ENCODE measurements around the gene ST8SIA3.

The ST8SIA3 gene, protein sequence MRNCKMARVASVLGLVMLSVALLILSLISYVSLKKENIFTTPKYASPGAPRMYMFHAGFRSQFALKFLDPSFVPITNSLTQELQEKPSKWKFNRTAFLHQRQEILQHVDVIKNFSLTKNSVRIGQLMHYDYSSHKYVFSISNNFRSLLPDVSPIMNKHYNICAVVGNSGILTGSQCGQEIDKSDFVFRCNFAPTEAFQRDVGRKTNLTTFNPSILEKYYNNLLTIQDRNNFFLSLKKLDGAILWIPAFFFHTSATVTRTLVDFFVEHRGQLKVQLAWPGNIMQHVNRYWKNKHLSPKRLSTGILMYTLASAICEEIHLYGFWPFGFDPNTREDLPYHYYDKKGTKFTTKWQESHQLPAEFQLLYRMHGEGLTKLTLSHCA

DNA sequence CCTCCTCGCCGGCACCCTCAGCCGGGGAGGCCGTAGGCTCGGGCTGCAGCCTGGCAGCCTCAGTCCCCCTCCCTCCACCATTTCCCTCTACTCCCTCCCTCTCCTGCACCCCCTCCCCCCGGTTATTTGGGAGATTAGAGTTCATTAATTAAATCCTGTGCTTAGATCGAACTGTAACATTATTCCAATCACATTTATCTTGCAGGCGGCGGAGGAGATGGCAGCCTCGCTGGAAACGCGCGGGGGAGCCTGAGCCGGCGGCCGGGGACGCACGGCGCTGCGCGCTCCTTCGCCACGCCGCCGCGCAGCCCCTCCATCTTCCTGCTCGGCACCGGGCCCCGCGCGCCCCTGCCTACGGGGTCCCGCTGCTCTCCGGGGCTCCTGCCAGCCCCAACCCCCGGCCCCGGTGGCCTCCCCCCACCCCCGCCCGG lies at the start of gene ST8SIA3:
Gene ST8SIA3, plus strand, starts transcription at position 287 of the 431 bp plus-strand sequence. CDS start 290 bp downstream, outside the sequence.
- peaks cover 6% of the 10 kb centered on the region for H3K9me3 Mint-ChIP-seq
- no peak within 1 kb of the TSS for H3K27ac Mint-ChIP-seq
- no peaks in the 10 kb centered on the region for H3K36me3 Mint-ChIP-seq (ENCODE audit: low read depth)
- H3K4me3 Mint-ChIP-seq: no peak within 1 kb of the TSS
- DNase-seq: no peak
- H3K27me3 Mint-ChIP-seq: peaks cover 74% of the 10 kb centered on the region
- peaks cover 1% of the 10 kb centered on the region for H3K4me1 Mint-ChIP-seq (ENCODE audit: low read depth)

DNA sequence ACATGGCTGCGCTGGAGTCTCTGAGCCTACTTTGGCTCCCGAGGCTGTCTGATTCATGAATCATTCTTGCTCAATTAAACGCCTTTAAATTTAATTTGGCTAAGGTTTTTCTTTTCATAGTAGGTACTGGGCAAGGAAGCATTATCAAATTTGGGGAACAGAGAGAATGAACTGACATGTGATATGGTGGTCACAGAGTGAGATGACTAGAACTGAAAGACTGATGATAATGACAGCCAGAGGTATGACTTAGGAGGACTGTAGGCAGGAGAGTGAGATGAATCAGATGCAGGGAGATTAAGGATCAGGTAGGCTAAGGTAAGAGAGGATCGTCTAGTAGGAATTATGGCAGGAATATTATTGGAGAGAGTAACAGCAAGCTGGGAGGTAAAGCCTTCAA lies 40.9 kb upstream of the ST8SIA3 start:
- Mint-ChIP-seq H3K36me3 (ENCODE audit: low read depth) (no peaks in the 10 kb centered on the region), H3K4me3 (no peak overlapping the region), H3K27me3 (peaks cover 2% of the 10 kb centered on the region), H3K4me1 (ENCODE audit: low read depth) (no peaks in the 10 kb centered on the region), H3K9me3 (no peaks in the 10 kb centered on the region), H3K27ac (no peak overlapping the region)
- no peak for DNase-seq

DNA sequence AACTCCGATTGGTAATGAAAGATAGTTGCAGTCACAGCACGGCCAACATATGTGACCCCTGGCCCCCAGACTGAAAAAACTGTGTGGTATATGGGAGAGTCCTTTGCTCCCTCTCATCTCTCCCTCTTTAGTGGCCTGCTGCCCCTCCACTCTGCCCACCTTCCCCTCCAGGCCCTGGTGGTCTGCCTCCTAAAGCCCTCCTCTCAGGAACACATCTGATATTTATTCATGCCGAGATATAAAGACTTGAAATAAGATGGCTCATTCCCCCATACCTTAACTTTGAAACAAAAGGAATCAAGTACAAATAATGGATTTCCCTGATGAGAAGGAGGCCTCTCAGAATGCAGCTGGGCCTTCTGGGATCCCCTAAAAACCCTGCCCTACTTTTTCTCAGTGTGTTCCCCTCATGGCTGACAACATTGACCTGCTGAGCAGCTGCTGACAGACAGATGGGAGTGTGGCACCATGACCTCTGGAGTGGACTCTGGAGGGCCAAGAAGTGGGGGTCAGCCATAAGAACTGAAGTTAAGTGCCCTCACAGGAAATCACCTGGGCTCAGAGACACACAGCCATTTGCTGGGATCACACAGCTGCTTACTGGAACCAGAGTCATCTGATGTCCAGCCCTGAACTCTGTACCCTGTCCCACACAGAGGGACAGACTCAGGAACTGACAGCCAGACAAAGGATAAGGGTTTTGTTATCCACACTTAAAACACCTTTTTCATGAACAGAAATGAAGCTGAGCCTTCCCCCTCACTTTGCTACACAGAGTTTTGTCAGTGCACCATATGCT lies 39.8 kb upstream of the ST8SIA3 start:
- no peaks in the 10 kb centered on the region for H3K36me3 Mint-ChIP-seq (ENCODE audit: low read depth)
- no peaks in the 10 kb centered on the region for H3K4me1 Mint-ChIP-seq (ENCODE audit: low read depth)
- no peak overlapping the region for H3K27ac Mint-ChIP-seq
- DNase-seq: no peak
- H3K9me3 Mint-ChIP-seq: no peaks in the 10 kb centered on the region
- no peak overlapping the region for H3K4me3 Mint-ChIP-seq
- no peaks in the 10 kb centered on the region for H3K27me3 Mint-ChIP-seq

DNA sequence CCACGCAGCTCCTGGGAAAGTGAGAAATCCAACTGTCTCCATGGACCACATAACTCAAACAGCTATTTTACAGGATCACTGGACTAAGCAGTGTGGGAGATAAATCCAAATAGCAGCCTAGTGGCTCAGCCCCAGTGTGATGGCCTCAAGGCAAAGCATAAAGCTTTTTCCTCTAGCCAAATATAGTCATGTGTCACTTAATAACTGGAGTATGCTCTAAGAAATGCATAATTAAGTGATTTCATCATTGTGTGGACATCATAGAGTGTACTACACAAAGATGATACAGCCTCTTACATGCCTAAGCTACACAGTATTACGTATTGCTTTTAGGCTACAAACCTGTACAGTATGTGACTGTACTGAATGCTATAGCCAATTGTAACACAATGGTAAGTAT lies 31.8 kb upstream of the ST8SIA3 start:
- H3K36me3 Mint-ChIP-seq (ENCODE audit: low read depth): no peaks in the 10 kb centered on the region
- no peaks in the 10 kb centered on the region for H3K4me1 Mint-ChIP-seq (ENCODE audit: low read depth)
- peaks cover 9% of the 10 kb centered on the region for H3K27me3 Mint-ChIP-seq
- H3K9me3 Mint-ChIP-seq: no peaks in the 10 kb centered on the region
- no peak overlapping the region for H3K27ac Mint-ChIP-seq
- no peak overlapping the region for H3K4me3 Mint-ChIP-seq
- DNase-seq: no peak

DNA sequence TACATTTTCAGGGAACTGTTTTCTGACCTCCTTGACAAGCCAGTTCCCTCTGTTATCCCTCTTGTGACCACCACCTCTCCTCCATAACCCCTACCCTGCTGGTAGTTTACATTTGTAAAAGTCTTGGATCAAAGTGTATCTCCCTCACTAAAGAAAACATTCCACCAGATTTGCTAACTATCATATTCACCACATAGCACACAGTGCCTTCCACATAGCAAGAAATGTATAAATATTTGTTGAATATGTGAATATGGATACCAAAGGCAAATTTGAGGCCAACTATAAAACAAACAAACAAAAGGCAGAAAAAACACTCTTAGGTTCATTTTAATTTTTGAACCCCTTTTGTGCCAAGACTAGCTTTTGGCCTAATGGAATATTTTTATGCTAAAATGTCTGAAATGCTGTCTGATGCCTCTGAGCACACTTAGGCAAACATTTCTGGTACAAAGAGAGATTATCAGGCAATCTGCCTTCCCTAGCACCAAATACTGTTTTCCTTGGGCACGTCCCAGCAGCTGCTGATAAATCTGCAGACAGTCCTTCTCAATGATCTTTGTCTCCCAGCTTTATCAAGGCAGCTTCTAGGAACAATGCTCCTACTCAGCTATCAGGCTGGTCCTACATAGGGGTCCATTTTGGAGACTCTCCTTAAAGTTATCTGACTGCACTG lies 26.7 kb upstream of the ST8SIA3 start:
- Mint-ChIP-seq H3K9me3 (no peaks in the 10 kb centered on the region), H3K27ac (no peak overlapping the region), H3K36me3 (ENCODE audit: low read depth) (no peaks in the 10 kb centered on the region), H3K27me3 (peaks cover 11% of the 10 kb centered on the region), H3K4me1 (ENCODE audit: low read depth) (no peaks in the 10 kb centered on the region), H3K4me3 (no peak overlapping the region)
- DNase-seq: no peak

DNA sequence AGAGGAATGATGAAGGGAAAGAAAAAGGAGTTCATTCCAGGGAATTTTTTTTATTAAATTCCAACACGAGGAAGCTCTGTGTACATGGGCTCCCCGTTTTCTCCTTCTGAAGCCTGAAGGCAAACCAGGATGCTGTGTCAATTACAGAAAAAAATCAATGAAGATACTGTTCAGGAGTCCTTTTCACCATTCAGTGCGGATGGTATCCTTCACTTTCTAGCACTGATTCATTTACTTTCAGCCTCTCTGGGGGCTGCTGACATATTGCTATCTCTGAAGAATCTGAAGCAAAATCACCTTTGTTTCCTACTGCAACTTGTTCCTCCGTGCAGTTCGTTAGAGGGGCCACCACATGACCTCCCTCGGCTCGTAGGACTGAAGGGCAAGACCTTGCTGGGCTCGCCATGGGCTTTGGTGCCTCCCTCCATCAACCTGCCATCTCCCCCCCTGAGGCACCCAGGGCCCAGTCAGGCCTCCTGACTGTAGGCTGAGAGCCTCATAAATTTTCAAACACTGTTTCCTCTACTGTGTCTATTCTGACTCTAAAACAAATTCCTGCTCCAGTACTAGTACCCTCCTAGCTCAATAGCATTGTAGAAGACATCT lies 25.5 kb upstream of the ST8SIA3 start:
- Mint-ChIP-seq H3K9me3 (no peaks in the 10 kb centered on the region), H3K36me3 (ENCODE audit: low read depth) (no peaks in the 10 kb centered on the region), H3K27ac (no peak overlapping the region), H3K27me3 (peaks cover 11% of the 10 kb centered on the region), H3K4me3 (no peak overlapping the region), H3K4me1 (ENCODE audit: low read depth) (no peaks in the 10 kb centered on the region)
- no peak for DNase-seq

DNA sequence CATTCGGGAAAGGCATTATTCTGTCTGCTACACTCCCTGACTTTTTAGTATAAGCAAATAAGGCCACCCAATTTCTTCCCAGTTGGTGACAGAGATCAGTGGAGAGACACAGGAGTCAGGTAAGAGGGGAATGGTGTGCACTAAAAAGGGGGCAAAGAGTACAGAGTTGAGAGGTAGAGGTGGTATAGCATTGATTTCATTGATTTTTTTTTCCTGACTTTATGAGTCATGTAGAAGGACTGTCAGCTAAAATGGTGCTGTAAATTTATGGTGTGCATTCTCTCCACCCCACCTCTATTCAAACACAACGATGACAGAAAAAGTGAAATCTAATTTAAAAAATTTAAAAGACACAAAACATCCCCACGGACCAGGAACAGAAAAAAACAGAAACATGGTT lies 23.7 kb upstream of the ST8SIA3 start:
- no peak for DNase-seq
- Mint-ChIP-seq H3K4me3 (no peak overlapping the region), H3K4me1 (ENCODE audit: low read depth) (no peaks in the 10 kb centered on the region), H3K27ac (no peak overlapping the region), H3K9me3 (no peaks in the 10 kb centered on the region), H3K27me3 (peaks cover 4% of the 10 kb centered on the region), H3K36me3 (ENCODE audit: low read depth) (no peaks in the 10 kb centered on the region)

DNA sequence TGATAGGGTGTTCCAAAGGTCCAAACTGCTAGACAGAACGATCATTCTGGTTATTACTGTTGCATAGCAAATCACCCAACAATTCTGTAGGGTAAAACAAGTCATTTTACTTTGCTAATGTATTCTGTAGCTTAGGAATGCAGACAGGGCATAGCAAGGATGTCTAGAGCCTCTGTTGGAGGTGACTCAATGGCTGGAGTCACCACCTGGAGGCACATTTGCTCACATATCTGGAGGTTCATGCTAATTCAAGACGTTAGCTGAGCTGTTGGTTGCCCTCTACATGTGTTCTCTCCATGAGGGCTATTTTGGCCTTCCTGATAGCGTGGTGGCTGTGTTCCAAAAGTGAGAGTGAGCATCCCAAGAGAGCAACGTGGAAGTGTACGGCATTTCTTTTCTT lies 22.5 kb upstream of the ST8SIA3 start:
- Mint-ChIP-seq H3K4me1 (ENCODE audit: low read depth) (no peaks in the 10 kb centered on the region), H3K4me3 (no peak overlapping the region), H3K27me3 (peaks cover 4% of the 10 kb centered on the region), H3K9me3 (no peaks in the 10 kb centered on the region), H3K27ac (no peak overlapping the region), H3K36me3 (ENCODE audit: low read depth) (no peaks in the 10 kb centered on the region)
- DNase-seq: no peak

DNA sequence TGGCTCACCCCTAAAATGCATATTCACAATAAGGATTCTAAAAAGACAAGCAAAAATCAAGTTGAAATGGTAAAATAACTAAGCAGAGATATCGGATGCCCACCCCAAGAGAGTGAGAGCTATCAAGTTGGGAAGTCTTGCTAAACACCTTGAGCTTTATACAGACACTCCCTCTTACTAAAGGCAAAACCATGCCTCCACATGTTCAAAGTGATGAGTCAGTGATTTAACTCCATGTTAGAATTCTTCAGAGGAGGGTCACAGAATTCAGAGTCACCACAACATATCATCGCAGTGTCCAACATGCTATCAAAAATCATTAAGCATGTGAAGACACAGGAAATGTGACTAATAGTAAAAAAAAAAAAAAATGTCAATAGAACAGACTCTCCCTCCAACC lies 20.6 kb upstream of the ST8SIA3 start:
- DNase-seq: no peak
- Mint-ChIP-seq H3K4me3 (no peak overlapping the region), H3K36me3 (ENCODE audit: low read depth) (no peaks in the 10 kb centered on the region), H3K27me3 (peaks cover 6% of the 10 kb centered on the region), H3K9me3 (no peaks in the 10 kb centered on the region), H3K27ac (no peak overlapping the region), H3K4me1 (ENCODE audit: low read depth) (no peaks in the 10 kb centered on the region)

DNA sequence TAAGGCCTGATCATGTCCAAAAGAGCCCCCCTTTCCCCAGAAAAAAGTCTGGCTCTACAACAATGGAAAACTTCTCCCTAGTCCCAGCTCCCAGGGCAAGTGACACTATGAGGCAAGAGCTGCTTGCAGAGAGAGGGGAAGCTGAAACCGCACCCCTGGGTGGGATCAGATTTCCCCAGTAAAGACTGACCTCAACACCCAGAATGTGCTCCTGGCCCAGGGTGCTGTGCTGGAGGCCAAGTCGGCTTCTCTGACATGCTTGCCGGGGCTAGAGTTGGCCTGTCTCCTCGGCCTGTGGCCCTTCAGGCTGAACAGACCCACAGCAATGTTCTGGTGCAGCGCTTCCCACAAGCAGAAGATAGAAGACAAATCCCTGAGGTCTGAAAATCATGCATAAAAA lies 18.4 kb upstream of the ST8SIA3 start:
- Mint-ChIP-seq H3K27me3 (peaks cover 12% of the 10 kb centered on the region), H3K9me3 (no peaks in the 10 kb centered on the region), H3K36me3 (ENCODE audit: low read depth) (no peaks in the 10 kb centered on the region), H3K4me3 (no peak overlapping the region), H3K27ac (no peak overlapping the region), H3K4me1 (ENCODE audit: low read depth) (no peaks in the 10 kb centered on the region)
- no peak for DNase-seq

DNA sequence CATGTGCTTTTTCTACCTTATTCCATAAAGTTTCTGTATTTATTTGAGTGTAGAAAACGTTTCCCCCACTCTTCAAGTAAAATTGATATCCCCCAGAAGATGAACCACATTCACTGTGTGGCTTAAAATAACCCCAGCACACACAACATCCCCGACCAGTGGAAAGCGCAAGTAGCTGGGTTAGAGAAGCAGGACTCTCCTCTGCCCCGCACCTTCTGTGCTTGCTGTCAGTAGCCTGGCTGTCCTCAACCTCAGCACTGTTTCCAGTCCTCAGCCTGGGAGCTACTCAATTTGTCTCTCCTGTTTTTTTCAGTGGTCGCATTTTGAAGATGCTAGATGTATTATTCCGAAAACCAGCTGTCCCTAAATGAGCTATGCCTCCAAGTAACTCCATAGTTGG lies 18.0 kb upstream of the ST8SIA3 start:
- no peaks in the 10 kb centered on the region for H3K4me1 Mint-ChIP-seq (ENCODE audit: low read depth)
- H3K9me3 Mint-ChIP-seq: no peaks in the 10 kb centered on the region
- H3K27me3 Mint-ChIP-seq: peaks cover 12% of the 10 kb centered on the region
- no peak overlapping the region for H3K4me3 Mint-ChIP-seq
- H3K36me3 Mint-ChIP-seq (ENCODE audit: low read depth): no peaks in the 10 kb centered on the region
- no peak overlapping the region for H3K27ac Mint-ChIP-seq
- DNase-seq: no peak

DNA sequence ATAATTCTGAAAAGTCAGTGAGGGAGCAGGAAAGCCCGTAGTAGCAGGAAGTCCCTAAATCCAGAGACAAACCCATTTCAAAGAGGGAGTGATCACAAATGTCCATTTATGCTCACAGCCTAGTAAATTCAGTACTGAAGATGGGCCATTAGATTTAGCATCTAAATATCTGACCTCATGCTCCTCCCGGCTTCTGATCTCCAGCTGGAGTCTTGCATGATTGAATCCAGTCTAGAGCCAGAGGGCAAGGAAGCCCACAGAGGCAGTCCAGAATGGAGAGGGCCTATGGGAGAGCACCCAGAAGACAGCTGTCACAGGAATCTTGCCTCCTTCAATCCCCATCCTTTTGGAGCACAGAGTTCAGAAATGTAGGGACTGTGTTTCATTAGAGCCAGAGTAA lies 16.0 kb upstream of the ST8SIA3 start:
- H3K27me3 Mint-ChIP-seq: peaks cover 16% of the 10 kb centered on the region
- H3K36me3 Mint-ChIP-seq (ENCODE audit: low read depth): no peaks in the 10 kb centered on the region
- no peak for DNase-seq
- no peaks in the 10 kb centered on the region for H3K9me3 Mint-ChIP-seq
- no peak overlapping the region for H3K27ac Mint-ChIP-seq
- H3K4me1 Mint-ChIP-seq (ENCODE audit: low read depth): no peaks in the 10 kb centered on the region
- H3K4me3 Mint-ChIP-seq: no peak overlapping the region

DNA sequence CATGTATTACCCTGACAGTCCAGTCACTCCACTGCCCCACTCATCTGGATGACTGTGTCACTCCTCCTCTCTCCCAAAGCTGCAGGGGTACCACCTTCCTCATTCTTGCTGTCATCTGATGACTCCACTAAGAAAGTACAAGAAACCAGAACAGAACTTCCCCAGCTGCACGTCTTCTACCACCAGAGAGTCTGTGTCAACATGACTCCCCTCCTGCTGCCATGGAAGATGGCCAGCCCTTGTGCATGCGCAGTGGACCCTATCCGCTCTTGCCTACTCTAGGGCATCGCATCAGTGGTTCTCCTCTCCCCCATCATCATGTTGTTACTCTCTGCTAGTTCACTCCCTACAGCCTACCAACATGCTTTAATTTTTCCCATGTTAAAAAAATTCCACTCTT lies 14.5 kb upstream of the ST8SIA3 start:
- no peak overlapping the region for H3K27ac Mint-ChIP-seq

DNA sequence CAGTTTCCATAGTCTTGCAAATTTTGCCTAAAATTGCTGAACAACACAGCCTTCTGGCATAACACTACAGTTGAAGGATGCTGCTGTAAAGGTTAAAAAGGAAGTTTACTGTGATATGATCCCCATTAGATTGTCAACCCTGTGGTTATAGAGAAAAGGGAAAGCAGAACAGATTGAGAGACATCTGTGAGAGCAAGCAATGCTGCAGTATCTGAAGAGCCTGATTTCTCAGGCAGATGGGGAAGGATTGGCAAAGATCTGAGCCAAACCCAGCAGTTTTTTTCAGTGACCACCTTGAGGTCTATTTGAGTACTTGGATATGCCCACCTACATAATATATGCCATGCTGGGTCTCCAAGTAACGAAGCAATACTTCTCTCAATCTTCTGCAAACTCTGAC lies 8.5 kb upstream of the ST8SIA3 start:
- Mint-ChIP-seq H3K27me3 (peaks cover 27% of the 10 kb centered on the region), H3K36me3 (ENCODE audit: low read depth) (no peaks in the 10 kb centered on the region), H3K9me3 (no peaks in the 10 kb centered on the region), H3K4me3 (no peak overlapping the region), H3K4me1 (ENCODE audit: low read depth) (no peaks in the 10 kb centered on the region), H3K27ac (no peak overlapping the region)
- DNase-seq: no peak

More for the DNA sequence above, 14.5 kb upstream of the ST8SIA3 start:
- H3K36me3 Mint-ChIP-seq (ENCODE audit: low read depth): no peaks in the 10 kb centered on the region
- H3K4me3 Mint-ChIP-seq: no peak overlapping the region
- no peaks in the 10 kb centered on the region for H3K4me1 Mint-ChIP-seq (ENCODE audit: low read depth)
- no peaks in the 10 kb centered on the region for H3K9me3 Mint-ChIP-seq
- peaks cover 16% of the 10 kb centered on the region for H3K27me3 Mint-ChIP-seq
- DNase-seq: no peak
